ENCODE results near the gene SETD5.

Gene SETD5

GRCh38 chr3:9362731-9363530 is 34.5 kb upstream of the SETD5 start, which contains the start of gene THUMPD3:
THUMPD3 (plus strand) TSS chr3:9363054; CDS start chr3:9365069, 2,015 bp downstream.
- DNase-seq (ENCODE audit: low spot score), result peak; percentile 89
- TF ChIP-seq CTCF (IDR thresholded peaks at IDR 0.05; ENCODE audit: borderline replicate concordance, control extremely low read depth, extremely low read depth, insufficient read depth, missing control alignments), result no peak
- in situ Hi-C loops (cut with MboI; ENCODE audit: low sequenced_read_pairs, unreplicated experiment), result no loop called here

- in situ Hi-C loops (cut with MboI; ENCODE audit: low sequenced_read_pairs, unreplicated experiment), result no loop called here
- DNase-seq (ENCODE audit: low spot score), result no peak
- no peak for TF ChIP-seq CTCF (IDR thresholded peaks at IDR 0.05; ENCODE audit: borderline replicate concordance, control extremely low read depth, extremely low read depth, insufficient read depth, missing control alignments)
Measured at GRCh38 chr3:9369508-9369907, 27.9 kb upstream of the SETD5 start.

- in situ Hi-C loops (cut with MboI; ENCODE audit: low sequenced_read_pairs, unreplicated experiment), result no loop called here
- no peak for DNase-seq (ENCODE audit: low spot score)
- no peak for TF ChIP-seq CTCF (IDR thresholded peaks at IDR 0.05; ENCODE audit: borderline replicate concordance, control extremely low read depth, extremely low read depth, insufficient read depth, missing control alignments)
Measured at GRCh38 chr3:9373465-9373864, 23.9 kb upstream of the SETD5 start.

GRCh38 chr3:9377981-9378380 is 19.4 kb upstream of the SETD5 start:
- DNase-seq (ENCODE audit: low spot score), result no peak
- no peak for TF ChIP-seq CTCF (IDR thresholded peaks at IDR 0.05; ENCODE audit: borderline replicate concordance, control extremely low read depth, extremely low read depth, insufficient read depth, missing control alignments)
- in situ Hi-C loops (cut with MboI; ENCODE audit: low sequenced_read_pairs, unreplicated experiment), result no loop called here

GRCh38 chr3:9379327-9379726 is 18.1 kb upstream of the SETD5 start:
- in situ Hi-C loops (cut with MboI; ENCODE audit: low sequenced_read_pairs, unreplicated experiment), result no loop called here
- no peak for TF ChIP-seq CTCF (IDR thresholded peaks at IDR 0.05; ENCODE audit: borderline replicate concordance, control extremely low read depth, extremely low read depth, insufficient read depth, missing control alignments)

GRCh38 chr3:9380014-9380413 is 17.4 kb upstream of the SETD5 start:
- TF ChIP-seq CTCF (IDR thresholded peaks at IDR 0.05; ENCODE audit: borderline replicate concordance, control extremely low read depth, extremely low read depth, insufficient read depth, missing control alignments), result no peak
- DNase-seq (ENCODE audit: low spot score), result no peak
- in situ Hi-C loops (cut with MboI; ENCODE audit: low sequenced_read_pairs, unreplicated experiment), result no loop called here

More at GRCh38 chr3:9379327-9379726, 18.1 kb upstream of the SETD5 start:
- DNase-seq (ENCODE audit: low spot score), result no peak

Measured in GM13976 (cell line).